Measurements from ENCODE around the gene ANAPC2.

The ANAPC2 gene

DNA sequence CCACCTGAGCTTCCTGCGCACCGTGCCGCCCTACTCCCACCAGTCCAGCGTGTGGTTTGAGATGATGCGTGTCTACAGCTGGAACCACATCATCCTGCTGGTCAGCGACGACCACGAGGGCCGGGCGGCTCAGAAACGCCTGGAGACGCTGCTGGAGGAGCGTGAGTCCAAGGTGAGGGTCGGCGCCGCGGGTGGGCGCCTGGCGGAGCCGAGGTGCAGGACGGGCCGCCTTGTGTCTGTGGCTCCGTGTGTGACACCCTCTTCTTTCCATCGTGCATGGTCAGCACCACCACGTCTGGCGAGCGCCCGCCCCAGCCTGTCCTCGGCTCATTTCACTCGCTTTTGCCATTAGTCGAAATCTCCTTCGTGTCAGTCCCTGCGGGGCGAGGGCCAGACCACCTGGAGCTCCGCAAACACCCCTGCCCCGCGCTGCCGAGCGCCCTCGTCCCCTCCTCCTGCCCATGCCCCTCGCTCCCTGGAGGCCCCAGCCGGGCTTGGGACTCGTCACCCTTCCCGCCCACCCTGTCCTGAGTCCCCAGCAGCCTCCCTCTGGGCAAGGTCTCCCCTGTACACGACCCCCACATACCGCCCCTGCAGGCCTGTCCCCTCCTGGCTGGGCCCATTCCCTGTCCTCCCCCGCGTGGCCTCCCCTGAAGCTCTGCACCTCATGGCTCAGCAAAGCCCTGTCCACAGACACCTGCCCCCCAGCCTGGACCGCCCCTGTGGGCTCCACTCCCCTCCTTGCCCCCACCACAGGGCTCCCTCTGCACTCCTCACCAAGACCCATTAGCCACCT is 42.4 kb downstream of the ANAPC2 start:
- in situ Hi-C loops (cut with HindIII; ENCODE audit: low sequenced_read_pairs), result no loop called here
- TF ChIP-seq, protein P1, sequence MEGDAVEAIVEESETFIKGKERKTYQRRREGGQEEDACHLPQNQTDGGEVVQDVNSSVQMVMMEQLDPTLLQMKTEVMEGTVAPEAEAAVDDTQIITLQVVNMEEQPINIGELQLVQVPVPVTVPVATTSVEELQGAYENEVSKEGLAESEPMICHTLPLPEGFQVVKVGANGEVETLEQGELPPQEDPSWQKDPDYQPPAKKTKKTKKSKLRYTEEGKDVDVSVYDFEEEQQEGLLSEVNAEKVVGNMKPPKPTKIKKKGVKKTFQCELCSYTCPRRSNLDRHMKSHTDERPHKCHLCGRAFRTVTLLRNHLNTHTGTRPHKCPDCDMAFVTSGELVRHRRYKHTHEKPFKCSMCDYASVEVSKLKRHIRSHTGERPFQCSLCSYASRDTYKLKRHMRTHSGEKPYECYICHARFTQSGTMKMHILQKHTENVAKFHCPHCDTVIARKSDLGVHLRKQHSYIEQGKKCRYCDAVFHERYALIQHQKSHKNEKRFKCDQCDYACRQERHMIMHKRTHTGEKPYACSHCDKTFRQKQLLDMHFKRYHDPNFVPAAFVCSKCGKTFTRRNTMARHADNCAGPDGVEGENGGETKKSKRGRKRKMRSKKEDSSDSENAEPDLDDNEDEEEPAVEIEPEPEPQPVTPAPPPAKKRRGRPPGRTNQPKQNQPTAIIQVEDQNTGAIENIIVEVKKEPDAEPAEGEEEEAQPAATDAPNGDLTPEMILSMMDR (IDR thresholded peaks at IDR 0.05; ENCODE audit: low read depth, low read length), result no peak
- DNase-seq (ENCODE audit: low read depth, low spot score), result no peak
- no peak overlapping the region for H3K4me3 ChIP-seq (ENCODE audit: low read depth, low read length)

DNA sequence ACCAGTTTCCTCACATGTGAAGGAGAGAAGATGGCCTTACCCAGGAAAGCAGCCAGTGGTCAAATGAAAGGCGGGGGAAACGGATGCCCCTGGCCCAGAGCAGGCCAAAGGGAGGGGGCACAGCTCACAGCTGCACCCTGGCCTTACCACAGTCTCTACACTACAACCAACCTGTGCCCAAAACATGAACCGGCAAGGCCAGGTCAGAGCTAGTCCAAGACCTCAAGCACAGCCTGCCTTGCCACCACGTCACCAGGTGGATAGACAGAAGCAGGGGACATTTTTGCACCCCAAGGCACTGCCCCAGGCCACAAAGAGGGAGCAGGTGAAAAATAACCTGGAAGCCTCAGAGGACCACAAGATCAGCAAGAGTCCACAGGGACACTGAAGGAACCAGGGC is 44.9 kb downstream of the ANAPC2 start:
- no peak overlapping the region for H3K4me3 ChIP-seq (ENCODE audit: low read depth, low read length)
- DNase-seq (ENCODE audit: low read depth, low spot score), result no peak
- in situ Hi-C loops (cut with HindIII; ENCODE audit: low sequenced_read_pairs), result no loop called here
- TF ChIP-seq, protein P1 (IDR thresholded peaks at IDR 0.05; ENCODE audit: low read depth, low read length), result no peak

DNA sequence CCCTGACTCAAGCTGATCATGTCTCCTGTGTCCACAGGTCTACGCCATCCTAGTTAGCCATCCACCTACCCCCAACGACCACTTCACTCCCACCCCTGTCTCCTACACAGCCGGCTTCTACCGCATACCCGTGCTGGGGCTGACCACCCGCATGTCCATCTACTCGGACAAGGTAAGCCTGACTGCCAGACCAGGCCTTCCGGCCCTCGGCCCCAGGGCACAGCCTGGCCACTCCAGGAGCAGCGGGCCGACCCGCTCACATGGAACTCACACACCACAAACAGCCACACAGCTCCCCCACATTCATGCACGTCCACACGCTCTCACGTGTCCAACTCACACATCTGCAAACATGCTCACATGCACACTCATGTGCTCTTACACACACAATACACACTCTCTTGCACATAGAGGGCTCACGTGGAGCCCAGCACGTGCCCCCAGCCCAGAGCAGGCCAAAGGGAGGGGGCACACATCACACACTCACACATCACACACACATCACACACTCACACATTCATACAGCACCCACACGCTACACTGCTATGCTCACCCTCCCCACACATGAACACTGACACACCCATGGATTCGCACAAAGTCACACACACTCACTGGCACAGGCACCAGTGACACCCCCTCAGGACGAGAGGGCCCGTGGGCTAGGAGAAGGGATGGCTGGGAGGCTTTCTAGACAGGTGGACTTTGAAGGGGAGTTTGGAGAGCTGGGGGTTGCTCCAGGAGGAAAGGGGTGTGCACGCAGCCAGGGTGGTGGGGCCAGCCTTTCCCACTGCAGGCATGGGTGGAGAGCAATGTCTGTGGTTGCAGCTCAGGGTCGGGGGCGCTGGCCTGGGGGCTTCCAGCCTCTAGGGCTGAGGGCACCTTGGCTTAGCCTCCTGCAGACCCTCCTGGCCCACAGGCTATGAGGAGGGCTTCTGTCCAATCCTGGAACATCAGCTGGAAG is 46.1 kb downstream of the ANAPC2 start:
- TF ChIP-seq, protein P1 (IDR thresholded peaks at IDR 0.05; ENCODE audit: low read depth, low read length), result no peak
- in situ Hi-C loops (cut with HindIII; ENCODE audit: low sequenced_read_pairs), result no loop called here
- H3K4me3 ChIP-seq (ENCODE audit: low read depth, low read length), result no peak overlapping the region
- no peak for DNase-seq (ENCODE audit: low read depth, low spot score)

DNA sequence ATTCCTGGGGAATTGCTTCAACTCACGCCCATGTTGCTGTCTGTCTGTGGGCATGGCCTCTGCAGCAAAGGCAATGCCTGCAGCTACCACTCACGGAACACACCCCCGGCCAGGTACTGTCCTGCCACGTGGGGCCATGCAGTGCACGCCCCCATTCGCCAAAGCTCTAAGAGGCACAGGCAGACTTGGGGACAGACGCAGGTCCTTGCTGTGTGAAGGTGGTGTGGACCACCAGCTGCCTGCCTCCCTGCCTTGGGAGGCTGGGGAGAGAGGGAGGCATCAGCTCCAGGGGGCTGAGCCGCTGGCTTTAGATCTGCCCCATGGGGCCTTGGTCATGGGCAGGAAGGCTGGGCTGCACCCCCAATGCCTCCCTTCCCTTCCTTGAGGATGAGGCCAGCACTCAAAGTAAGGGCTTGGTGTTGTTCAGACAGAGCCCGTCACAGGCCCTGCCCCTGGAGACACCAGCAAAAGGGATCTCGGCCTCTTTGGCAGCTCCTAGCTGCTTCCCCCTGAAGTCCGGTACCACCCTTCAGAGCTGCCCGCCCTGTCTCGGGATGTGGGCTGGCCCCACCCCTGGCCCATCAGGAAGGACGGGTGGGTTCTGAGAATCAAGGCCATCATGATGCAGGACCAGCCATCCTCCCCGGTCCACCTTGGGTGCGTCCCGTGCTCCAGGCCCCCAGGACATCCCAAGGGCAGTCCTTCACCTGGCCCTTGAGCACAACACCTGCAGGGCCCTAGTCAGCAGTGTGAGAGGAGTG is 47.1 kb downstream of the ANAPC2 start:
- DNase-seq (ENCODE audit: low read depth, low spot score), result no peak
- in situ Hi-C loops (cut with HindIII; ENCODE audit: low sequenced_read_pairs), result no loop called here

DNA sequence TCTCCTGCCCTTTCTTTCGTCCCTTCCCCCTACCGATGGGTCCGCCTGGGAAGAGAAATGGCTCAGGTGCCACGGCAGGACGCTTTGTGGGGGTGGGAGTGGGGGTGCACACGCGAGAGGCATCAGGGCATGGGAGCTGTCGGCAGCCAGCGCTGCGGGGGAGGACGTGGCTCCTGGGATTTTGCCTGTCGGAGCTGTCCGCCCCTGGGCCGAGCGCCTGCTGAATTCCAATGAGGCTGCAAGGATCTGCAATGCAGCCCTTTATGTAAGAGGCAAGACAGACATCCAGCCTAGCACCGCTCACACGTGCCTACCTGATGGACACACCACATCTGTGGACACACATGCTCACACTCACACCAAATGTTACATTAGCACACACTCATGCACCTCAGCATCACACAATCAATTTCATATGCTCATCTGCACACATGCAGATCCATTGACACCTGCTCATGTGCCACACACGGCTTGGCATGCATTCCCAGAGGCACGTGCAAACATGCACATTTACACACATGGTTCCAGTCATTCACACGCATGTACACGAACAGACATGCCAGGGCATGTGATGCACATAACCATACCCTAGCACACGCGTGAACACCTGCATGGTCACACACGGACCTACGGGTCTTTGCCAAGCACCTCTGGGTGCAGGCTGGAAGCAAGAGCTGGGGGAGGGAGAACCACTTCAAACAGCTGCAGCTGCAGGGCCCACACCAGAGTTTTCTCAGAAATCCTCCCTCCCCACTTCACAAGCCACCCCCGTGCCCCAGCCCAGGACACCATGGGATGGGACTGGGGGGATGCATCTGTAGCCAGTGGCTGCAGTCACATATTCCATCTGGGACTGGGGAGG is 48.0 kb downstream of the ANAPC2 start:
- TF ChIP-seq, protein P1 (IDR thresholded peaks at IDR 0.05; ENCODE audit: low read depth, low read length), result no peak
- in situ Hi-C loops (cut with HindIII; ENCODE audit: low sequenced_read_pairs), result no loop called here
- no peak for DNase-seq (ENCODE audit: low read depth, low spot score)
- H3K4me3 ChIP-seq (ENCODE audit: low read depth, low read length), result no peak overlapping the region

More for the DNA sequence above, 47.1 kb downstream of the ANAPC2 start:
- TF ChIP-seq, protein P1 (IDR thresholded peaks at IDR 0.05; ENCODE audit: low read depth, low read length), result no peak
- no peak overlapping the region for H3K4me3 ChIP-seq (ENCODE audit: low read depth, low read length)

All from astrocyte of the spinal cord (primary cell).